Left lung (tissue), 10 donors: ENCODE data around the gene AGTRAP. TPM values are rescaled to one million over a fixed set of nuclear protein-coding genes. Genes with fewer than 3 reads are reported as not detected.

ENCODE experiments used
- ATAC-seq: fragments of 200-7000 bp; cut with Tn5 transposase; one replicate; pipeline ENCODE4 v1.9.1; 2020; ENCODE audit warnings: moderate library complexity
- DNase-seq, 4 donors: peaks; one replicate each; pipeline ENCODE4 v3.0.0-alpha.2; 2013 to 2020
- H3K27ac ChIP-seq, 2 donors: fragments of 200-600 bp; sonication (generic) in 1 of 2; one replicate each; pipeline versions ENCODE4 v1.5.0 to v1.8.0; 2020 to 2021
- H3K27me3 ChIP-seq, 2 donors: fragments of 200-600 bp; sonication (generic) in 1 of 2; one replicate each; pipeline versions ENCODE4 v1.5.0 to v1.8.0; 2020 to 2021
- H3K36me3 ChIP-seq, 2 donors: fragments of 200-600 bp; sonication (generic) in 1 of 2; one replicate each; pipeline versions ENCODE4 v1.5.0 to v1.8.0; 2020 to 2021
- H3K4me1 ChIP-seq, 2 donors: fragments of 200-600 bp; one replicate each; pipeline ENCODE4 v1.8.0; 2021
- H3K4me3 ChIP-seq, 2 donors: fragments of 200-600 bp; sonication (generic) in 1 of 2; one replicate each; pipeline versions ENCODE4 v1.5.0 to v1.8.0; 2020 to 2021; ENCODE audit warnings: mild to moderate bottlenecking in 1 of 2
- H3K9me3 ChIP-seq, 2 donors: fragments of 200-600 bp; sonication (generic) in 1 of 2; one replicate each; pipeline versions ENCODE4 v1.5.0 to v1.8.0; 2020 to 2021
- CTCF ChIP-seq, 2 donors: fragments of 200-600 bp; sonication (generic) in 1 of 2; IDR thresholded peaks; one replicate each; pipeline versions ENCODE4 v1.5.0 to v1.8.0; 2021; ENCODE audit warnings: antibody characterized with exemption in 2 of 2
- intact Hi-C, 2 donors: fragments of 100-400 bp; cut with DNase I; formaldehyde crosslinking; loops; one replicate each; pipeline versions ENCODE4 v1.11.2 to v1.14.2; 2022
- polyA plus RNA-seq, 6 donors: library from polyadenylated mRNA; unstranded; fragments of 120-200 nt; gene quantifications; one replicate each; pipeline ENCODE4 v1.2.1, GENCODE V29; 2013; ENCODE audit not compliant: insufficient read length in 6 of 6
- total RNA-seq, 2 donors: library from RNA; stranded (reverse); fragmentation: NEBNext Ultra II Directional; extraction: Animal tissue kit (Norgen Biotek cat#: 25700); gene quantifications; one replicate each; pipeline ENCODE4 v1.2.1, GENCODE V29; 2021
- donor health status: DM: no; HTN: yes; CAD: no.
- donor health status: DM: no; HTN: no; CAD: no.

AGTRAP gene
- total and polyA plus RNA-seq, 8 donors = 24.7 to 95.8 (median 28.3) TPM

DNA sequence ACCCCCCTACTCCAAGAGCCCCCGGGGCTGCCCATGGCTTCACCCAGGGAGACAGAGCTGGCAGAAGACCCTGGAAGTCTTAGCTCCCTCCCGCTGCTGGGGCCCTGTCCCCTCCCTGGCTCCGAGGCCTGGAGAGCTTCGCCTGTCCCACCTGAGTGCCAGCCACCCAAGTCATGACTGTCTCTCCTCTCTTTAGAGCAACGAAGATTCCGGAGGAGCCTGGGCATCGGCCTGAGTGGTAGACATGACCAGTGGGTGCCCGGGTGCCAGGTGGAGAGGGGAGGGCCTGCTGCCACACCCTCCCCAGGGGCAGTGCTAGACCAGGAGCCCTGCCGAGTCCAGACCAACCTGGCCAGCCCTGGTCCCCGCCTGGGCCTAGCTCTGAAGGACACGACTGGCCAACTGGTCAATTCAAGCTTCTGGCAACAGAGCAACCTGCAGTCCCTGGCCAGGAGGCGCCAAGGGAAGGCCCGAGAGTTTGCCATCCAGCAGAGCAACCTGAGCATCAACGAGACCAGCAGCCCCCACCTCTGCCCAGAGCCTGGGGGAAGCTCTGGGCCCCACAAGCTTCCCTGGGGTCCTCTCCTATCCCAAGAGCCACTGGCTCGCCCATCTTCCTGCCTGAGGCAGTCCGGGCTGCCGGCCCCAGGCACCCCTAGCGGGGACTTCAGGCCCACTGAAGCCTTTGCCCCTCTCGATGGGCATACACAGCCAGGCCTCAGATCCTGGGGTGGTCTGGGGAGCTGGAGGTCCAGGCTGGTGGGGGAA lies 29.9 kb downstream of the AGTRAP start:
- no peak overlapping the region for H3K4me3 ChIP-seq
- no peak overlapping the region for H3K27ac ChIP-seq
- intact Hi-C loops = no loop called here
- TF ChIP-seq CTCF (IDR thresholded peaks at IDR 0.05) = no peak
- H3K36me3 ChIP-seq = no peaks in the 10 kb centered on the region
- no peaks in the 10 kb centered on the region for H3K9me3 ChIP-seq
- peaks cover 8 to 25% of the 10 kb centered on the region in 2 donors for H3K27me3 ChIP-seq
- ATAC-seq (no peak), DNase-seq (no peak)
- H3K4me1 ChIP-seq = peaks cover 0 to 6% of the 10 kb centered on the region in 2 donors

- ATAC-seq (no peak), DNase-seq (no peak)
- peaks cover 7 to 20% of the 10 kb centered on the region in 2 donors for H3K27me3 ChIP-seq
- H3K4me1 ChIP-seq = peaks cover 0 to 6% of the 10 kb centered on the region in 2 donors
- no peaks in the 10 kb centered on the region for H3K9me3 ChIP-seq
- no peak overlapping the region for H3K4me3 ChIP-seq
- intact Hi-C loops = no loop called here
- H3K27ac ChIP-seq = no peak overlapping the region
- TF ChIP-seq CTCF (IDR thresholded peaks at IDR 0.05) = no peak
- H3K36me3 ChIP-seq = no peaks in the 10 kb centered on the region
These were observed 30.5 kb downstream of the AGTRAP start for GRCh38 chr1:11766429-11766776.

GRCh38 chr1:11767922-11768704 lies 32.2 kb downstream of the AGTRAP start:
- Histone ChIP-seq H3K27ac (no peak overlapping the region), H3K36me3 (no peaks in the 10 kb centered on the region), H3K4me1 (no peaks in the 10 kb centered on the region), H3K4me3 (no peak overlapping the region), H3K9me3 (no peaks in the 10 kb centered on the region), H3K27me3 (peaks cover 0 to 3% of the 10 kb centered on the region in 2 donors)
- no peak for TF ChIP-seq CTCF (IDR thresholded peaks at IDR 0.05)
- intact Hi-C loops = no loop called here
- DNase-seq (no peak), ATAC-seq (no peak)

DNA sequence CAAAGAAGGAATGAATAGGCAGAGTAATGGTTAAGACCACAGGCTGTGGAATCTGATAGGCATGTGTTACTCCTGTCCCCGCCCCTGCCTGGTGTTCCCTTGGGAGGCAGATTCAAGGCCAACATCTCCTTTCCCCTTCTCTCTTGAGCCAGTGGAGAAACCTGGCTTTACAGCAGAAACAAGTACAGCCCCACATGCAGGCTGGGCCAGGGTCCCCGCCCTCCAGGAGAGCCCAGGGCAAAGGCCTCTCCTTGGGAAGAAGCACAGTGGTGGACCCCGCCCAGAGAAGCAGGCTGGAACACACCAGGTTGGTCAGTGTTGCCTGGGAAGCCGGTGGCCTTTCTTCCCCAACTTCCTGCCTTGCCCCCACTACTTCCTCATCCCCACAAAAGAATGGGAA lies 32.9 kb downstream of the AGTRAP start:
- H3K9me3 ChIP-seq = no peaks in the 10 kb centered on the region
- H3K27me3 ChIP-seq = peaks cover 0 to 3% of the 10 kb centered on the region in 2 donors
- no peak overlapping the region for H3K4me3 ChIP-seq
- no peak for DNase-seq
- ATAC-seq = no peak
- intact Hi-C loops = no loop called here
- no peak overlapping the region for H3K27ac ChIP-seq
- TF ChIP-seq CTCF (IDR thresholded peaks at IDR 0.05) = no peak
- no peaks in the 10 kb centered on the region for H3K36me3 ChIP-seq
- no peaks in the 10 kb centered on the region for H3K4me1 ChIP-seq

- intact Hi-C loops = no loop called here
- Histone ChIP-seq H3K4me3 (no peak overlapping the region), H3K4me1 (no peaks in the 10 kb centered on the region), H3K36me3 (no peaks in the 10 kb centered on the region), H3K9me3 (no peaks in the 10 kb centered on the region), H3K27me3 (peaks cover 0 to 3% of the 10 kb centered on the region in 2 donors), H3K27ac (no peak overlapping the region)
- ATAC-seq (no peak), DNase-seq (no peak)
- TF ChIP-seq CTCF (IDR thresholded peaks at IDR 0.05) = no peak
These were observed 33.3 kb downstream of the AGTRAP start for GRCh38 chr1:11769274-11769673.
